Amygdala (tissue), 56 donors: Measurements from ENCODE around the gene ADAMTS8.

Experiments used
- DNase-seq, 56 donors: peaks; one replicate each; lab custom pipeline; 2025; lab: John Stamatoyannopoulos, UW

The ADAMTS8 gene

GRCh38 chr11:130421199-130421585 is 7.2 kb downstream of the ADAMTS8 start:
- no peak for DNase-seq

GRCh38 chr11:130420478-130421198 is 7.8 kb downstream of the ADAMTS8 start:
- peak in 1 of 56 donors; percentile 7 for DNase-seq

DNA sequence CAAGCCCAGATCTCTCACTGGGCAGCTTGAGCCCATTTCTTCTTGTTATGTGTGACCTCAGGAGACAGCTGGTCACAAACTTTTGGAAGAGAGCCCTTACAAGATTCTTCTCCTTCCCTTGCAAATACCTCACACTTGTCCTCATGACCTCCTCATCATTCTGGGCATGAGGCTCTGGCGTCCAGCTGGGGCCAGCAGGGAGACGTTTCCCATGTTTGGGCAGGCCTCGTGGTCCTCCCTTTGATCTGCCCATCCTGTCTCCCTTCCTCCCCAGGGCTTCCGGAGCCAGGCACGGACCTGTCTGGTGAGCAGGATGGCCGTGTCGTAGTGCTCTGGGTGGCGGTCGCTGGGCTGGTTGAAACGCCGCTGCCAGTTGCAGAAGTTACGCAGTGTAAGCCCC is 9.7 kb downstream of the ADAMTS8 start:
- DNase-seq: no peak

- DNase-seq: peak in 40 of 56 donors; percentile 18 to 85 (median 55)
Measured at GRCh38 chr11:130418210-130418609, 10.2 kb downstream of the ADAMTS8 start.

GRCh38 chr11:130416906-130417305 is 11.5 kb downstream of the ADAMTS8 start:
- DNase-seq: no peak

GRCh38 chr11:130416530-130416882 is 11.9 kb downstream of the ADAMTS8 start:
- no peak for DNase-seq

GRCh38 chr11:130415731-130416529 is 12.5 kb downstream of the ADAMTS8 start:
- no peak for DNase-seq

- DNase-seq: no peak
Measured at GRCh38 chr11:130414107-130415080, 14.0 kb downstream of the ADAMTS8 start.

DNA sequence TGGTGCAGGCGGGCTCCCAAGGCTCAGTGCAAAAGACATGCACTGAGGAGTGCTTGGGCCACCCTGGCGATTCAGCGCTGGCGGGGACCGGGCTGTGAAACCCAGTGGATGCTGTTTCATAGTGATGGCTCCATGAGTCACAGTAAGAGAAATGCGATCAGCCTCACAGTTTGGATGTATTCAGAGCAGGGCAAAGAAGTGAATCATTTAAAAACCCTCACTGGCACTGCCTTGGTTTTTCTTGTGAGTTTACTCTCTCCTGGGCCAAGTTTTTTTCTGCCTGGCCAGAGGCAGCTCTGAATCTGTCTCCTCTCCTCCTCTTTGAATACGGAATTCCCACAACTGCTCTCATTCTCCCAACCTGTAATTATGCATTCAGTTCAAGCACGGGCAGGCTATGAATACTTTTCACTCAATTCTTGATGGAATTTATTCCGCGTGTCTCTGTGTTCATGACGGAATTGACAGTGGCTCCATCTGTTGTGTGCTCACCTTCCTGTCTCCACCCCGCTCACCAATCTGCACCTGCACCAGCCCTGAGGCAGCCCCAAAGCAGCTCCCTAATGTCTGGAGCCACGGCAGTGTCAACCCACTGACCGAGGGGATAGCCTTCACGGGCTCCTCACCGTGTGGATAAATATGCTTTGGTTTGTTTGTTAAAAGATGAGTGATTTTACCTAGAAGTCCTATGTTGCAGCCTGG is 14.9 kb downstream of the ADAMTS8 start:
- DNase-seq: peak in 6 of 56 donors; percentile 7 to 38 (median 21)

GRCh38 chr11:130411223-130411622 is 17.2 kb downstream of the ADAMTS8 start:
- no peak for DNase-seq

DNA sequence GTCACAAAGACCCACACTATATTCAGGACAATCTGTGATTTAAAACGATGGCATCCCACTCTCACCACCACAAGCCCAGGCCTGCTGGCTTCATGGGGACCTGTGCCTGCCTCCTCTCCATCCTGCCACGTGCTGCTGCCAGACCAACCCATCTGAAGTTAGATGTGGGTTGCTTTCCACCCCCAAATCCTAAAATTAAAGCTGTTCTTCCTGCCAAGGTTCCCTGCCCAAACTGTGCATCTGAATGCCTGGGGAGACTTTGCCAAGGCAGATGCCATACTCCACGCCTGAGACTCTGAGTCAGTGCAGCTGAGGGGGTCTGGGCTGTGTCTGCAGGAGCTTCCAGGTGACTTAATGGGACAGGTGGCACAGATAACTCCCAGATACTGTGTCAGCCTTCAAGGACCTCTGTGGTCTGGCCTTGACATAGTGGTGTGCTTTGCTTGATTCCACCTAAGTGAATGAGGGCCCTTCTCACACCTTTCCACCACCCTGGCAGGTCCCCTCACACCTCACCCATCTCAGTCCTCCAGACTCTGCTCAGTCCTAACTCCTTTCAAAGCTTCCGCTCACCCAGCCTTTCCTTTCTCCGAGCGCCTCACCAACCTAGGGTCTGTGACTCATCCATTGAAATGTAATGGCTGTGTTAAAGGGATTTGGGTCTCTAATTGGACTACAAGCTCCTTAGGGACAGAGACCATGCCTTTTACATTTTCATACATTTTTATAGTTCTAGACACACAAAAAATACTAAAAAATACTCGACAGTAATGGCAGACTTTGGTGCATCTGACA is 18.6 kb downstream of the ADAMTS8 start:
- peak in 5 of 56 donors; percentile 24 to 59 (median 32) for DNase-seq

- DNase-seq: no peak
Measured at GRCh38 chr11:130408901-130409300, 19.5 kb downstream of the ADAMTS8 start.

- no peak for DNase-seq
Measured at GRCh38 chr11:130408401-130408890, 20.0 kb downstream of the ADAMTS8 start.

DNA sequence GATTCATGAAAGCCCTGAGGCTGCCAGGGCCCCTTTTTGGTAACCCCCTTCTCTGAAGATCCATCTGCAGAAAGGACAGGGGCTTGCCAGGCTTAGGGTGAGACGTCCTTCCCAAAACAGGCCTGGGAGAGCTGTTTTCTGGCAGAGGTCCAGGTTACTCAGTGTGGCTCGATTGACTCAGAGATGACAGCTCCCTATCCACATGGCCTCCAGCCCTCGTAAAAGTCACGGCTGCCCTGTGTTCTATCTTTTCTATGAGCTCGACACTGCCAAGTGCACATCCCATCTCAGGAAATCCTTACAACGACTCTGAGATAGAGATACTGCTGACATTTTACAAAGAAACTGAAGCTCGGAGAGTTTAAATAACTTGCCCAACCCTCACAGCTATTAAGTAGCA is 20.4 kb downstream of the ADAMTS8 start:
- DNase-seq: peak in 1 of 56 donors; percentile 26

GRCh38 chr11:130405428-130405827 is 23.0 kb downstream of the ADAMTS8 start:
- DNase-seq: no peak

GRCh38 chr11:130404727-130405126 is 23.7 kb downstream of the ADAMTS8 start:
- no peak for DNase-seq

- DNase-seq: no peak
Measured at GRCh38 chr11:130403967-130404366, 24.4 kb downstream of the ADAMTS8 start.

DNA sequence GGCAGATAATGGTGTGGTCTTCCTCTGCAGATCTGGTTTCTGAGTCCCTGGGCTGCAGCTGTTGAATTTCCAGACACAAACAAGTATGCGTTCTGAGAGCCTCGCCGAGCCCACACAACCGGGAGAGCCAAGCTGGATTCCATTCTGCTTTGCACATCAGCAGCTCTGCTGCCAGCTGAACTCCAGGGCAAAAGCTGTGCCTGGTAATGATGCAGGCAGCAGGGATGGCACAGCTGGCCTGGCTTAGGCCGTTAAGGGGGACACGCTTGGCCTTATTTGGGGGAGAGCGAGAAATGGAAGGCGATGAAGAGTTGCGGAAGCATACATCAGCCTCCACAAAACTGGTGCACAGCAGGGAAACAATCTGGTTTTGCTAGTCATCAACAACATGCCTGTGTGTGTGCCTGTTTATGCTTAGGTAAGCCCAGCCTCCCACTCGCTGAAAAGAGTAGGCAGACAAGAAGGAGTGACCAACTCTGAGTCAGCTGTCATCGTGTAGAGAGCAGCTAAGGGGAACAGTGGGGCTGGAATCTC is 25.1 kb downstream of the ADAMTS8 start:
- peak in 43 of 56 donors; percentile 12 to 82 (median 51) for DNase-seq

- no peak for DNase-seq
Measured at GRCh38 chr11:130402570-130402969, 25.8 kb downstream of the ADAMTS8 start.
